Subcutaneous abdominal adipose tissue (tissue), 5 donors: ENCODE results near the gene SMCO1.
"Not testable (repeated sequence)": the region's sequence is repeated elsewhere in the genome, so short reads cannot be mapped to it uniquely, and the experiment has no call there.

Source experiments
- H3K27ac ChIP-seq: one replicate; pipeline ENCODE4 v1.7.0; 2013; ENCODE audit warnings: low read depth, mild to moderate bottlenecking, inconsistent platforms, low read length, moderate library complexity
- H3K27me3 ChIP-seq, 5 donors: one replicate each; pipeline ENCODE4 v1.7.0; 2013; ENCODE audit warnings: low read length in 5 of 5, inconsistent platforms in 1 of 5; ENCODE audit not compliant: control insufficient read depth in 5 of 5, insufficient read depth in 4 of 5
- H3K36me3 ChIP-seq, 5 donors: one replicate each; pipeline ENCODE4 v1.7.0; 2013; ENCODE audit warnings: low read length in 5 of 5; ENCODE audit not compliant: control insufficient read depth in 5 of 5, insufficient read depth in 5 of 5
- H3K4me1 ChIP-seq, 5 donors: one replicate each; pipeline ENCODE4 v1.7.0; 2013; ENCODE audit warnings: low read length in 5 of 5, mild to moderate bottlenecking in 3 of 5, moderate library complexity in 1 of 5; ENCODE audit not compliant: control insufficient read depth in 5 of 5, insufficient read depth in 5 of 5
- H3K4me3 ChIP-seq, 5 donors: one replicate each; pipeline ENCODE4 v1.7.0; 2013; ENCODE audit warnings: low read length in 5 of 5, low read depth in 1 of 5
- H3K9ac ChIP-seq, 5 donors: one replicate each; pipeline ENCODE4 v1.7.0; 2013; ENCODE audit warnings: low read length in 5 of 5, mild to moderate bottlenecking in 4 of 5, moderate library complexity in 3 of 5
- H3K9me3 ChIP-seq, 5 donors: one replicate each; pipeline ENCODE4 v1.7.0; 2013; ENCODE audit warnings: low read length in 5 of 5; ENCODE audit not compliant: control insufficient read depth in 5 of 5
- donor health status: healthy.
- donor health status: healthy.
- donor health status: healthy.
- donor health status: healthy.
- donor health status: healthy.

SMCO1 gene

DNA sequence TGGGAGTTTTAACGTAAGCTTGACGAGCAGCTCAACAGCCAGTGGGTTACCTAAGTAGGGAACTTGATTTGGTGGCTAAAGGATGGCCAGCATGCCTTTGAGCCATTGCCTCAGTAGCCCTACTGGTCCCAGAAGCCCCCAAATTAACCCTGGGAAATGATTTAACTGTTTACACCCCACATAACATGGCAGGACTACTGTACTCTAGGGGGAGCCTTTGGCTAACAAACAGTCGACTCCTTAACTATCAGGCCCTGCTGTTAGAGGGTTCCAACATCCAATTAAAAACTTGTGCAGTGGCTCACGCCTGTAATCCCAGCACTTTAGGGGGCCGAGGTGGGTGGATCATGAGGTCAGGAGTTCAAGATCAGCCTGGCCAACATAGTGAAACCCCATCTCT lies 9.4 kb upstream of the SMCO1 start:
- peaks cover 0 to 9% (median 6%) of the 10 kb centered on the region in 5 donors for H3K4me1 ChIP-seq
- H3K4me3 ChIP-seq = no peak overlapping the region
- H3K27me3 ChIP-seq = no peaks in the 10 kb centered on the region
- no peak overlapping the region for H3K27ac ChIP-seq
- no peak overlapping the region for H3K9ac ChIP-seq
- no peaks in the 10 kb centered on the region for H3K36me3 ChIP-seq
- peaks cover 3 to 25% (median 14%) of the 10 kb centered on the region in 5 donors for H3K9me3 ChIP-seq

DNA sequence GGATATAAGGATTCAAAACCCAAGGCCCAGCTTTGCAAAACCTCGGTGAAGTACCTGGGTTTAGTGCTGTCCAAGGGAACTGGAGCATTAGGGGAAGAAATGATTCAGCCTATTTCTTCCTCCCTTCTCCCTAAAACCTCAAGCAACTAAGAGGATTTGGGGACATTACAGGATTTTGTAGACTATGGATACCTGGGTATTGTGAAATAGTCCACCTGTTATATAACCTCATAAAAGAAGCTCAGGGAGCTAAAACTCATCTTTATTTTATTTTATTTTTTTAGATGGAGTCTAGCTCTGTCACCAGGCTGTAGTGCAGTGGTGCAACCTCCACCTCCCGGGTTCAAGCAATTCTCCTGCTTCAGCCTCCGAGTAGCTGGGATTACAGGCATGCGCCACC lies 8.7 kb upstream of the SMCO1 start:
- H3K27ac ChIP-seq = no peak overlapping the region
- H3K9me3 ChIP-seq = peaks cover 4 to 32% (median 21%) of the 10 kb centered on the region in 5 donors
- no peaks in the 10 kb centered on the region for H3K27me3 ChIP-seq
- no peak overlapping the region for H3K4me3 ChIP-seq
- peaks cover 0 to 5% (median 4%) of the 10 kb centered on the region in 5 donors for H3K4me1 ChIP-seq
- no peak overlapping the region for H3K9ac ChIP-seq
- no peaks in the 10 kb centered on the region for H3K36me3 ChIP-seq

GRCh38 chr3:196521291-196521690 lies 6.1 kb upstream of the SMCO1 start:
- H3K36me3 ChIP-seq, H3K9ac ChIP-seq, H3K4me1 ChIP-seq, H3K4me3 ChIP-seq, H3K27me3 ChIP-seq, H3K27ac ChIP-seq: not testable (repeated sequence)
- peaks cover 6 to 42% (median 33%) of the 10 kb centered on the region in 5 donors for H3K9me3 ChIP-seq

GRCh38 chr3:196519718-196520082 lies 4.6 kb upstream of the SMCO1 start:
- Histone ChIP-seq H3K9me3 (peaks cover 6 to 42% (median 33%) of the 10 kb centered on the region in 5 donors), H3K4me3 (peak overlapping the region in 3 of 5 donors; percentile 13 to 23 (median 13)), H3K36me3 (no peaks in the 10 kb centered on the region), H3K27me3 (no peaks in the 10 kb centered on the region), H3K4me1 (no peaks in the 10 kb centered on the region), H3K9ac (no peak overlapping the region), H3K27ac (no peak overlapping the region)

DNA sequence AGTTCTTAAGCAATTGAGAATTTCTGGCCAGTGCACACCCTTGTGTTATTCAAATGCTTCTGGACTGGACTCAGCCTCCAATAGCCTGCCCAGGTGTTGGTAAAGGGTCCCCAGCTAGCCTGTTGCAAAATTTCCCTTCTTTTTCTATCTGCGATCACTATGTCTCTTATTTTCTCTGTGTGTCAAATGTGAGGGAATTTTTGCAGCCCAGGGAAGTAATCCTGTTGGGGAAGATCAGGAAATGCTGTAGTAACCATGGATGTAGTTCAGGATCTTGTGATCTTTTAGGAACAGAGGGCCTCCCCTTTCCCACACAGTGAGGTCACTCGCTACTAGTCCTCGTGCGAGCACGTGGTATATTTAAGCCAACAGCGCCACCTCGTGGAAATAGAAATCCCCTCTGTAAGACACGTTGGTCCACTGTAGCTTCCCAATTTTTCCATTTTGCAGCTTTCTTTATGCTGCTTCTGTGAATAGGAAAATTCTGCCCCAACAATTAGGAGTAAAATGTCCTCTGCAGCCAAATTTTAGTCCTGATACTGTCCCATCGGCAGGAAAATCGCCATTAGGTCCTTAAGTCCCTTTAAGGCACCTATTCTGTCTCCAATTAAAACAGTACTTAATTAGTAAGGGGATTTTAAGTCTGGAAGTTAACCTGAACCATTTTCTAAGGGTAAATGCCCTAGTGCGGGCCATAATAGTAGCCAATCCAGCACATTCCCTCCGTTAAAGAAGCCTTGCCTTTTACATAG lies 4.0 kb upstream of the SMCO1 start:
- H3K4me1 ChIP-seq = no peaks in the 10 kb centered on the region
- no peak overlapping the region for H3K27ac ChIP-seq
- H3K9ac ChIP-seq = no peak overlapping the region
- H3K4me3 ChIP-seq = peak overlapping the region in 3 of 5 donors; percentile 13 to 23 (median 13)
- H3K9me3 ChIP-seq = peaks cover 6 to 42% (median 33%) of the 10 kb centered on the region in 5 donors
- H3K27me3 ChIP-seq = no peaks in the 10 kb centered on the region
- H3K36me3 ChIP-seq = no peaks in the 10 kb centered on the region

DNA sequence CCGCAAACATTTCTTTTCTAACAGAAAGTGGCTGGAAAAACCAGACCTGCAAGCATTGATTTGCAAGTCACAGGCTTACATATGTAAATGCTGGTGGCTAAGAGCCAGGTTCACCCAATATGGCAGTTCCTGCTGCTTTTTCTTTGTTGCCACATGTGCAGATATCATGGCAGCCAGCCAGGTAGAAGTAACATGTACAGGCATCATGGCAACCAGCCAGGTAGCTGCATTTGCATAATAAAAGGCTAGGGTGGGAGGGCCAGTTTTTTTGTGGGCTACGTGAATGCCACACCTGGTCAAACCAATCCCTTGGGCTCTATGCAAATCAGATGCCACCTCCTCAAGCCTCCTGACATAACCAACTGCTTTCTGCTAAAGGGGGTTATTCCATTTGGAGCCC lies 2.8 kb upstream of the SMCO1 start:
- Histone ChIP-seq H3K27ac (no peak overlapping the region), H3K36me3 (no peaks in the 10 kb centered on the region), H3K9ac (no peak overlapping the region), H3K4me3 (no peak overlapping the region), H3K9me3 (peaks cover 6 to 42% (median 33%) of the 10 kb centered on the region in 5 donors), H3K4me1 (no peaks in the 10 kb centered on the region), H3K27me3 (no peaks in the 10 kb centered on the region)

DNA sequence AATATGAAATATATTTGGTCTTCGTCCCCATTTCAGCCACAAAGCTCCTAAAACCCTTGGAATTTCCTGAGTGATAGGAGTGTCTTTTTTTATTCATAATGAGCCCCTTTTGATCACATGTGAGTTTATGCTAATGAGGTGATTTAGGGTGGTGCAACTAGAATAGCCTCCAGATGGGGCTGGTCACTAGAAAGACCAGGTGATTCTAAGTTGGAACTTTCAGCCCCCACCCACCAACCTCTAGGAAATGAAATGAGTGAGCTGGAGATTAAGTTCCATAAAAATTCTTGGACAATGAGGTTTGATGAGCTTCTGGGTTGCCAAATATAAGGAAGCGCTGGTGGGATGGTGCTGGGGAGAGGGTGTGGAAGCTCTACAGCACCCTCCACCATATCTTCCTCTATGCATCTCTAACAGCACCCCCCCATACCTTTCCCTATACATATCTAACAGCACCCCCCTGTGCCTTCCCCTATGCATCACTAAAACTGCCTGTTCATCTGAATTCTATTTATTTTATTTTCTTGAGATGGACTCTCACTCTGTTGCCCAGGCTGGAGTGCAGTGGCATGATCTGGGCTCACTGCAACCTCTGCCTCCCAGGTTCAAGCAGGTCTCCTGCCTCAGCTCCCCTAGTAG lies 2.1 kb upstream of the SMCO1 start:
- H3K27ac ChIP-seq = no peak overlapping the region
- no peak overlapping the region for H3K4me3 ChIP-seq
- H3K4me1 ChIP-seq = no peaks in the 10 kb centered on the region
- H3K27me3 ChIP-seq = no peaks in the 10 kb centered on the region
- H3K9me3 ChIP-seq = peaks cover 6 to 41% (median 33%) of the 10 kb centered on the region in 5 donors
- no peaks in the 10 kb centered on the region for H3K36me3 ChIP-seq
- H3K9ac ChIP-seq = no peak overlapping the region

- Histone ChIP-seq H3K9ac (no peak overlapping the region), H3K4me3 (no peak overlapping the region), H3K27ac (no peak overlapping the region), H3K9me3 (peaks cover 2 to 17% (median 15%) of the 10 kb centered on the region in 5 donors), H3K36me3 (no peaks in the 10 kb centered on the region), H3K27me3 (no peaks in the 10 kb centered on the region), H3K4me1 (no peaks in the 10 kb centered on the region)
These were observed 813 bp downstream of the SMCO1 start for GRCh38 chr3:196514350-196514716.

- H3K9ac ChIP-seq = no peak overlapping the region
- no peak overlapping the region for H3K27ac ChIP-seq
- H3K4me3 ChIP-seq = no peak overlapping the region
- H3K27me3 ChIP-seq = no peaks in the 10 kb centered on the region
- H3K4me1 ChIP-seq = no peaks in the 10 kb centered on the region
- H3K9me3 ChIP-seq = peaks cover 2 to 12% (median 10%) of the 10 kb centered on the region in 5 donors
- H3K36me3 ChIP-seq = no peaks in the 10 kb centered on the region
These were observed 1.3 kb downstream of the SMCO1 start for GRCh38 chr3:196513697-196514349.
